A549 (cell line): ENCODE data around the gene KIF7. TPM values are rescaled to one million over a fixed set of nuclear protein-coding genes. Genes with fewer than 3 reads are reported as not detected.

Experiments
- ATAC-seq, 2 experiments: fragments of 200-7000 bp in 1 of 2; fragments of >200 bp in 1 of 2; cut with Nextera tagmentation in 1 of 2; cut with Tn5 transposase in 1 of 2; 3 replicates each; pipeline versions ENCODE4 v1.8.0 to v1.9.1; 2018 to 2020; ENCODE audit warnings: mild to moderate bottlenecking in 1 of 2, moderate library complexity in 1 of 2
- CTCF ChIA-PET: fragments of 300-600 bp; sonication (Branson Sonifier 250); formaldehyde crosslinking; extraction: SDS; loops from one replicate; lab custom pipeline; 2021; ENCODE audit warnings: antibody characterized with exemption, inconsistent platforms; lab: Yijun Ruan, JAX
- POLR2A ChIA-PET: fragments of 350-600 bp; formaldehyde crosslinking; extraction: SDS; loops from one replicate; lab custom pipeline; 2021; ENCODE audit warnings: antibody characterized with exemption, inconsistent platforms; lab: Yijun Ruan, JAX
- DNase-seq, 2 experiments: peaks; one replicate each; pipeline versions ENCODE4 v3.0.0 to v3.0.0-alpha.2; 2011 to 2016; ENCODE audit warnings: low read depth in 1 of 2, low spot score in 1 of 2
- FAIRE-seq: peaks from 2 replicates; lab custom pipeline; 2011; peaks lifted over from hg19 to GRCh38; lab: Jason Lieb, UNC
- H3K27ac ChIP-seq, 2 experiments: fragments of >200 bp; sonication (Bioruptor Twin); formaldehyde crosslinking; 3 replicates each; pipeline ENCODE4 v1.5.1; 2016 to 2017
- H3K4me1 ChIP-seq: fragments of >200 bp; sonication (Bioruptor Twin); formaldehyde crosslinking; 3 replicates; pipeline ENCODE4 v1.6.1; 2016
- H3K4me2 ChIP-seq: fragments of >200 bp; sonication (Bioruptor Twin); formaldehyde crosslinking; 3 replicates; pipeline ENCODE4 v1.6.1; 2016
- H3K4me3 ChIP-seq: fragments of >200 bp; sonication (Bioruptor Twin); formaldehyde crosslinking; 3 replicates; pipeline ENCODE4 v1.5.1; 2016
- H3K9me3 ChIP-seq: fragments of >200 bp; sonication (Bioruptor Twin); formaldehyde crosslinking; 3 replicates; pipeline ENCODE4 v1.6.1; 2016
- BCL3 ChIP-seq: fragments of >200 bp; sonication (Bioruptor Twin); formaldehyde crosslinking; IDR thresholded peaks from 3 replicates; pipeline ENCODE4 v1.6.1; 2016
- BHLHE40 ChIP-seq: IDR thresholded peaks from 2 replicates; pipeline ENCODE4 v1.6.1; 2012; ENCODE audit warnings: low read depth, low read length, inconsistent platforms
- CEBPB ChIP-seq, 2 experiments: fragments of >200 bp in 1 of 2; sonication (Bioruptor Twin) in 1 of 2; formaldehyde crosslinking in 1 of 2; IDR thresholded peaks; 2 replicates each; pipeline ENCODE4 v1.6.1; 2012 to 2016
- CHD2 ChIP-seq: fragments of 150-350 bp; IDR thresholded peaks from 2 replicates; pipeline ENCODE4 v1.6.1; 2014; ENCODE audit warnings: low read length; ENCODE audit not compliant: partially characterized antibody
- CTCF ChIP-seq: fragments of >200 bp; sonication (Bioruptor Twin); formaldehyde crosslinking; IDR thresholded peaks from 3 replicates; pipeline ENCODE4 v1.5.1; 2016
- EHF ChIP-seq: fragments of 250-450 bp; sonication (Bioruptor Pico); IDR thresholded peaks from 2 replicates; pipeline ENCODE4 v1.5.0; 2020; ENCODE audit warnings: mild to moderate bottlenecking
- FOSB ChIP-seq: fragments of 250-450 bp; sonication (Bioruptor Pico); IDR thresholded peaks from 2 replicates; pipeline ENCODE4 v1.5.0; 2020; ENCODE audit warnings: mild to moderate bottlenecking, moderate library complexity
- JUNB ChIP-seq: fragments of >200 bp; sonication (Bioruptor Twin); formaldehyde crosslinking; IDR thresholded peaks from 2 replicates; pipeline ENCODE4 v1.6.1; 2016
- KDM5A ChIP-seq: fragments of 200-600 bp; sonication (generic); IDR thresholded peaks from 2 replicates; pipeline ENCODE4 v1.6.1; 2016; ENCODE audit warnings: antibody characterized with exemption, mild to moderate bottlenecking
- MYC ChIP-seq: IDR thresholded peaks from 2 replicates; pipeline ENCODE4 v1.6.1; 2012; ENCODE audit warnings: mild to moderate bottlenecking, inconsistent platforms, low read length, improper control_type of control experiment, borderline replicate concordance
- NPAS2 ChIP-seq: fragments of 250-450 bp; sonication (Bioruptor Pico); IDR thresholded peaks from 2 replicates; pipeline ENCODE4 v1.8.0; 2022; ENCODE audit warnings: mild to moderate bottlenecking, moderate library complexity, borderline replicate concordance
- PBX3 ChIP-seq: IDR thresholded peaks from 2 replicates; pipeline ENCODE4 v1.6.1; 2012
- REST ChIP-seq: fragments of 200-600 bp; sonication (generic); IDR thresholded peaks from 2 replicates; pipeline ENCODE4 v1.6.1; 2016; ENCODE audit warnings: antibody characterized with exemption, mild to moderate bottlenecking, moderate library complexity
- ZSCAN20 ChIP-seq: fragments of 250-450 bp; sonication (Bioruptor Pico); IDR thresholded peaks from 2 replicates; pipeline ENCODE4 v1.8.0; 2022; ENCODE audit warnings: mild to moderate bottlenecking, moderate library complexity
- WGBS: methylation state at CpG from one replicate; pipeline ENCODE4 v1.1.6; 2017; ENCODE audit errors: missing lambda C conversion rate; 5-methylcytosine and 5-hydroxymethylcytosine counted together
- polyA plus RNA-seq, 4 experiments: library from polyadenylated mRNA; depleted of rRNA in 3 of 4; stranded (reverse); fragments of >200 nt; fragmentation: RNase III in 1 of 4; extraction: RNeasy Plus Mini Kit Qiagen cat#74134 plus additional on column Dnase treatment in 1 of 4; gene quantifications; 2 replicates in 3 of 4; 3 replicates in 1 of 4; pipeline ENCODE4 v1.2.3, GENCODE V29; 2011 to 2017

The KIF7 gene
- polyA plus RNA-seq, 2 of the 4 experiments (the other 2 are of a cell fraction): 2.2 to 4.1 TPM

- TF ChIP-seq CTCF (no peak), BCL3 (no peak), MYC (no peak)
Observed at GRCh38 chr15:89664441-89665350, 9.4 kb upstream of the KIF7 start (continued).

GRCh38 chr15:89662893-89663626 lies 7.8 kb upstream of the KIF7 start:
- no peak for TF ChIP-seq REST
- no peak for TF ChIP-seq CHD2
- TF ChIP-seq KDM5A: no peak
- no peak for TF ChIP-seq JUNB
- TF ChIP-seq ZSCAN20 (CRISPR knock-in tag): no peak
- no peak for TF ChIP-seq NPAS2 (CRISPR knock-in tag)
- TF ChIP-seq CEBPB (IDR thresholded peaks at IDR 0.05): no peak
- no peak for TF ChIP-seq EHF
- no peak for TF ChIP-seq FOSB (CRISPR knock-in tag)
- TF ChIP-seq PBX3: no peak
- TF ChIP-seq BHLHE40: no peak
- ChIA-PET POLR2A (interaction anchor here (0.5 kb wide), 1 partner anchor 20 kb away, joined by 3 read pairs; no protein-coding TSS in a partner anchor), CTCF (interaction anchor here (1.4 to 10.6 kb wide), 3 partner anchors 8 to 97 kb away, joined by 4 to 126 read pairs (median 7); no protein-coding TSS in a partner anchor)
- Histone ChIP-seq H3K4me2 (no peak overlapping the region), H3K9me3 (no peaks in the 10 kb centered on the region), H3K4me1 (peaks cover 8% of the 10 kb centered on the region; the same call in 1 of the 3 replicates), H3K27ac (no peak overlapping the region), H3K4me3 (no peak overlapping the region)
- ATAC-seq (no peak), DNase-seq (no peak), FAIRE-seq (no peak)
- 73% methylated on average over 10 of the region's 11 CpGs for WGBS
